GM23338 (cell line): ENCODE results near the gene PSMA2.

ENCODE experiments used
- CREB1 ChIP-seq: fragments of 250-450 bp; sonication (Bioruptor Pico); IDR thresholded peaks from 2 replicates; pipeline ENCODE4 v1.5.0; 2020; ENCODE audit warnings: low read depth, mild to moderate bottlenecking, moderate library complexity
- CTCF ChIP-seq, 2 experiments: fragments of 200-600 bp in 1 of 2; sonication (generic) in 1 of 2; conservative IDR thresholded peaks; 2 replicates each; pipeline versions ENCODE4 v1.5.1 to v1.6.1; 2016 to 2017; ENCODE audit warnings: antibody characterized with exemption in 2 of 2, low read depth in 2 of 2, mild to moderate bottlenecking in 2 of 2, moderate library complexity in 1 of 2
- EZH2 ChIP-seq: fragments of 200-600 bp; sonication (generic); IDR thresholded peaks from one replicate; pipeline ENCODE4 v1.8.0; 2017; ENCODE audit warnings: antibody characterized with exemption, mild to moderate bottlenecking, low read depth; ENCODE audit not compliant: unreplicated experiment
- EZH2phosphoT487 ChIP-seq: fragments of 200-600 bp; sonication (generic); IDR thresholded peaks from one replicate; pipeline ENCODE4 v1.8.1; 2018; ENCODE audit warnings: antibody characterized with exemption; ENCODE audit not compliant: unreplicated experiment
- POLR2AphosphoS5 ChIP-seq: IDR thresholded peaks from 2 replicates; pipeline ENCODE4 v1.6.1; 2016; ENCODE audit warnings: antibody characterized with exemption, low read depth
- STAT1 ChIP-seq: IDR thresholded peaks from one replicate; pipeline ENCODE4 v1.6.1; 2016; ENCODE audit warnings: antibody characterized with exemption; ENCODE audit not compliant: unreplicated experiment

GRCh38 chr7:42907316-42907715, 24.7 kb downstream of the PSMA2 start:
- TF ChIP-seq CTCF (conservative IDR thresholded peaks at IDR 0.05; ENCODE audit: low read depth in 2 of 2) = no peak
- TF ChIP-seq EZH2phosphoT487 = no peak
- no peak for TF ChIP-seq EZH2
- TF ChIP-seq POLR2AphosphoS5 = no peak
- TF ChIP-seq CREB1 (CRISPR knock-in tag) = no peak
- no peak for TF ChIP-seq STAT1
